Measurements from ENCODE around the gene ONECUT2. TPM values are rescaled to one million over a fixed set of nuclear protein-coding genes. Genes with fewer than 3 reads are reported as not detected.
"Not testable (repeated sequence)": the region's sequence is repeated elsewhere in the genome, so short reads cannot be mapped to it uniquely, and the experiment has no call there.

The ONECUT2 gene
- total RNA-seq = under 1 TPM; 0.04 TPM

DNA sequence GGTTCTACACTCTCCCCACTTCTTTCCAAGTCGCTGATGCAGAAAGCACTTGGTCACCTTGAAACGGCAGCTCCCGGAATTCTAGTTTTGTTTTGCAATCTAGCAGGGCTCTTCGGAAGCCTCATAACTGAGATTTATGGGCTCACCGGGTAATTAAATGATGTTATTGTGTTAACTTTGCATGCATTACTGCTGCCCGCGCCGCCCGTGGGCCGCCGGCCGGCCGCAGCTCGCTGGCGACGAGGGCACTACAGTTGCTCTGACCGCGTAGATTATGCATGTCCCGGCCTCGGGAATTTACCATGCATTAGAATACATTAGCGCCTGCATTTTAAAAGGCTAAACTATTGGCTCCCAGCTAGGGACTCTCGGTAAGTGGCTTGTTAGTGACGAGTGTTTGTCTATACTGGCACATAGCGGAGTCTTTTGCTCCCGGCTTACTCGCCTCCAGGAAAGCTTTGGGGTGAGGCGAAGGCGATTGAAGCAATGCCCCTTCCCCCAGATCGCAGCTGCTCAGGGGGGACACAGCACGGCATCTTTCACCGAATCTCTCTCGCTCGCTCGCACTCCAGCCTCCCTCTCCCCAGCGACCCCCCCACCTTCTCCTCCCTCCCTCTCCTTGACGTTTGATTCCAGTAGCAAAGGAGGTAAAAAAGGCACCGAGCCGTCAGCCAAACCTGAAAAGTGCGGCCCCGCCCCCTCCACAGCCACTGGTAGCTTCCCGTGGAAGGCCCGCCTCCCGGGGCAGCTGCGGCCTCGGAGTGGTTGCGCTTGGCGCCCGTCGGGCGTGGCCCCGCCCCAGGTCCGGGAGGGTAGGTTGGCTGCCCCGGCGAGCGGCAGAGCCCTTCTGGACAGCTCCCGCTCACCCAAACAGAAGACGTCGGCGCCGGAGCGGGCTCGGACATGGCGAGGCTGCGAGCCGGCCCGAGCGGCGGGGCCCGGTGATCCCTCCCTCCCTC lies at the start of gene ONECUT2:
ONECUT2 (plus strand) TSS at position 839 of the 959 bp plus-strand sequence. CDS start 343 bp downstream, outside the sequence.
- H3K4me1 ChIP-seq = peaks cover 0 to 58% of the 10 kb centered on the region in 2 donors
- peak within 1 kb of the TSS; percentile 39 to 51 for H3K4me3 ChIP-seq
- H3K9me3 ChIP-seq = no peaks in the 10 kb centered on the region
- peak; percentile 79 for DNase-seq (ENCODE audit: low spot score)
- H3K36me3 ChIP-seq = no peaks in the 10 kb centered on the region
- TF ChIP-seq, protein P1, sequence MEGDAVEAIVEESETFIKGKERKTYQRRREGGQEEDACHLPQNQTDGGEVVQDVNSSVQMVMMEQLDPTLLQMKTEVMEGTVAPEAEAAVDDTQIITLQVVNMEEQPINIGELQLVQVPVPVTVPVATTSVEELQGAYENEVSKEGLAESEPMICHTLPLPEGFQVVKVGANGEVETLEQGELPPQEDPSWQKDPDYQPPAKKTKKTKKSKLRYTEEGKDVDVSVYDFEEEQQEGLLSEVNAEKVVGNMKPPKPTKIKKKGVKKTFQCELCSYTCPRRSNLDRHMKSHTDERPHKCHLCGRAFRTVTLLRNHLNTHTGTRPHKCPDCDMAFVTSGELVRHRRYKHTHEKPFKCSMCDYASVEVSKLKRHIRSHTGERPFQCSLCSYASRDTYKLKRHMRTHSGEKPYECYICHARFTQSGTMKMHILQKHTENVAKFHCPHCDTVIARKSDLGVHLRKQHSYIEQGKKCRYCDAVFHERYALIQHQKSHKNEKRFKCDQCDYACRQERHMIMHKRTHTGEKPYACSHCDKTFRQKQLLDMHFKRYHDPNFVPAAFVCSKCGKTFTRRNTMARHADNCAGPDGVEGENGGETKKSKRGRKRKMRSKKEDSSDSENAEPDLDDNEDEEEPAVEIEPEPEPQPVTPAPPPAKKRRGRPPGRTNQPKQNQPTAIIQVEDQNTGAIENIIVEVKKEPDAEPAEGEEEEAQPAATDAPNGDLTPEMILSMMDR (IDR thresholded peaks at IDR 0.05) = no peak
- H3K27me3 ChIP-seq = peaks cover 61 to 67% of the 10 kb centered on the region in 2 donors
- H3K27ac ChIP-seq = no peak within 1 kb of the TSS

DNA sequence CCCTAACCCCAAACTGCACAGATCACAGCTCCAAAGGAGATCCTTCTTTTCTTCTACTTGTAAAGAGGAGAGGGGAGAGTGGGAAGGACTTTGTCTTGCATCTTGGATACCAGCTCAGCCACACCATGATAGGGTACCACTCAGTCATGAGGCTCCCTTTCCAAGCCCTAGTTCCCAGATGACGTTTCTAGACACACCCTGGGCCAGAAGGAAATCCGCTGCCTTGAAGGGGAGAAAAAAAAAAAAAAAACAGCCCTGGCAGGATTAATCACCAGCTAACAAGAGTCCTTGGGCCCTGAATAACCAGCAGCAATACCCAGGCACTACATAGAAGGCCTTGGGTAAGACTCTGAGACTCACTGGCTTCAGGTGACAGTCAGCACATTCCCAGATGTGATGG lies 45.9 kb upstream of the ONECUT2 start:
- H3K36me3 ChIP-seq = no peaks in the 10 kb centered on the region
- H3K27ac ChIP-seq = no peak overlapping the region
- no peaks in the 10 kb centered on the region for H3K27me3 ChIP-seq
- TF ChIP-seq, protein P1 (IDR thresholded peaks at IDR 0.05) = no peak
- H3K4me3 ChIP-seq = no peak overlapping the region
- DNase-seq (ENCODE audit: low spot score) = no peak
- H3K4me1 ChIP-seq = no peaks in the 10 kb centered on the region
- H3K9me3 ChIP-seq = no peaks in the 10 kb centered on the region

DNA sequence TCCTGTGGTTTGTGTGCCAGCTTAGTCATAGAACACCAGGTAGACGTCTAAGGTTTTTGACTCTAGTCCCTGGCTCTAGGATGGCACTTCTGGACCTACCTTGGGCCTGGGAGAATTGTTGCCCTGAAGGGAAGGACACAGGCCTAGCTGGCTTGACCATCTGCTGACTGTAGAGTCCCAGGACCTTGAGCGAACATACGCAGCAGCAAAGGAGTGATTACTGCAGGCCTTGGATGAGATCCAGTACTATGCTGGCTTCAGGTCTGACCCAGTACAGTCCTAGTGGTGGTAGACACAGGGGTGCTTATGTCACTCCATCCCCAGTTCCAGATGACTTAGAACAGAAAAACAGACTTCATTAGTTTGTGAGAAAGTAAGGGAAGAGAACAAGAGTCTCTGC lies 45.1 kb upstream of the ONECUT2 start:
- no peaks in the 10 kb centered on the region for H3K4me1 ChIP-seq
- no peak for DNase-seq (ENCODE audit: low spot score)
- H3K4me3 ChIP-seq = no peak overlapping the region
- H3K27me3 ChIP-seq = no peaks in the 10 kb centered on the region
- H3K27ac ChIP-seq = no peak overlapping the region
- TF ChIP-seq, protein P1 (IDR thresholded peaks at IDR 0.05) = no peak
- H3K9me3 ChIP-seq = peaks cover 0 to 3% of the 10 kb centered on the region in 2 donors
- no peaks in the 10 kb centered on the region for H3K36me3 ChIP-seq

DNA sequence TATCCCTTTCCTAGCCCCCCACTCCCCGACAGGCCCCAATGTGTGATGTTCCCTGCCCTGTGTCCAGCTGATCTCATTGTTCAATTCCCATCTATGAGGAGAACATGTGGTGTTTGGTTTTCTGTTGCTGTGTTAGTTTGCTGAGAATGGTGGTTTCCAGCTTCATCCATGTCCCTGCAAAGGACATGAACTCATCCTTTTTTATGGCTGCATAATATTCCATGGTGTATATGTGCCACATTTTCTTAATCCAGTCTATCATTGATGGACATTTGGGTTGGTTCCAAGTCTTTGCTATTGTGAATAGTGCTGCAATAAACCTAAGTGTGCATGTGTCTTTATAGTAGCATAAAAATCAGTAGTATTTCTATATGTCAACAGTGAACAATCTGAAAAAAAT lies 40.4 kb upstream of the ONECUT2 start:
- H3K9me3 ChIP-seq = peaks cover 0 to 16% of the 10 kb centered on the region in 2 donors
- not testable (repeated sequence) for H3K36me3 ChIP-seq; H3K27me3 ChIP-seq; H3K4me3 ChIP-seq; DNase-seq (ENCODE audit: low spot score); H3K27ac ChIP-seq; H3K4me1 ChIP-seq

DNA sequence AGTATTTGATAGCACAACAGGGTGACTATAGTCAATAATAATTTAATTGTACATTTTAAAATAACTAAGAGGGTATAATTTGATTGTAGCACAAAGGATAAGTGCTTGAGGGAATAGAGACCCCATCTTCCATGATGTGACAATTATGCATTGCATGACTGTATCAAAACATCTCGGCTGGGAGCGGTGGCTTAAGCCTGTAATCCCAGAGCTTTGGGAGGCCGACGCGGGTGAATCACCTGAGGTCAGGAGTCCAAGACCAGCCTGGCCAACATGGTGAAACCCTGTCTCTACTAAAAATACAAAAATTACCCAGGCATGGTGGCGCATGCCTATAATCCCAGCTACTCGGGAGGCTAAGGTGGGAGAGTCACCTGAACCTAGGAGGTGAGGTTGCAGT lies 38.3 kb upstream of the ONECUT2 start:
- not testable (repeated sequence) for H3K27me3 ChIP-seq; H3K27ac ChIP-seq; H3K4me1 ChIP-seq; H3K36me3 ChIP-seq; DNase-seq (ENCODE audit: low spot score); H3K4me3 ChIP-seq
- H3K9me3 ChIP-seq = peaks cover 0 to 16% of the 10 kb centered on the region in 2 donors

DNA sequence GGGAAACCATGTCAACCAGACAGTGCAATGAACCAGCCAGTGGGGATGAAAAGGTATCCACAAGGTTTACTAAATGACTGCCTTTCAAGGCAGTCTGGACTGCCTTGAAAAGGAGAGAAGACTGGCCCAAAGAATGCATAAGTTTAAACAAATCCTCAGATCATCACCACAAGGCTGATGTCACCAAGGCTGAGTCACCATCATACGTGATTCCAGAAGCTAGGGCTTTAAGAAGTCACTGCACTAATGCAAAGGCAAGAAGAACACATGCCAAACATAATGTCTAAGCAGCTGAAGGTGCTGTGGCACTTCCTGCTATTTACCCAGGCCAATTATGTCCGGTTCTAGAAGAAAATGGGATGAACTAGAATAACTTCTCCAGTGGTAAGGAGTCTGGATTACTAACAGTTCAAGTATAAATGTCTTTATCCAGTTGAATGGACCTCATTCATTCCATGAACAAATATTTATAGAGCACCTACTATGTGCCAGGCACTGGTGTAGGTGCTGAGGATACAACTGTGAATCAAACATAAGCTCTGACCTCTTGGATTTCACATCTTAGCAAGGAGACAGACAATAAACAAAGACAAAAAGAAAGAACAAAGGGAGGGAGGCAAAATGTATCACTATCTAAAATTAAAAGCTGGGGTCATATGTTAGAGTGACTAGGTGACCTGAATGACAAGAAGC lies 37.6 kb upstream of the ONECUT2 start:
- Histone ChIP-seq H3K4me3 (no peak overlapping the region), H3K27ac (no peak overlapping the region), H3K4me1 (no peaks in the 10 kb centered on the region), H3K36me3 (no peaks in the 10 kb centered on the region), H3K27me3 (no peaks in the 10 kb centered on the region), H3K9me3 (peaks cover 0 to 16% of the 10 kb centered on the region in 2 donors)
- TF ChIP-seq, protein P1 (IDR thresholded peaks at IDR 0.05) = no peak
- DNase-seq (ENCODE audit: low spot score) = no peak
